ENCODE results near the gene ZNF367. TPM values are rescaled to one million over a fixed set of nuclear protein-coding genes. Genes with fewer than 3 reads are reported as not detected.
A peak's percentile ranks its signal among the peaks of the same experiment; 100 is the strongest.

ZNF367 gene
- total RNA-seq, 4 donors from 2014 or later, result 2.5 to 4.3 (median 3.1) TPM

DNA sequence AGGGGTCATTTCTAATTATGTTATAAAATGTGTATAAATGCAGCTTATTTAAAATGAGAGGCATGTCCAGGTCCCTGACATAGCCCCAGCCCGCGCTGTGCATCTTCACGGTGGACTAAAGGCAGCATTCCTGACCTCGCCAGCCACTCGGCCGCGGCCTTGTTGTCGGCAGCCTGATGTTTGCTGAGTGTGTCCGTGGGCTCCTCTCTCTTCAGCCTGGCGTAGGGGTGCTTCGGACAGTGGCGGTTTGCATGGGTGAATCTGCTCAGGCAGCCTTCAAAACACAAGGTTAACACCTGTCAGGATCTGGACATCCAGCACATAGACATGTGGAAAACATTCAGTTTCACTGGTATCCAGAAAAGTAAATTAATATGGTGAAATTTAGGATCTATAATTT lies 25.9 kb downstream of the ZNF367 start:
- no peak for DNase-seq (ENCODE audit: low spot score in 2 of 2)
- 92 to 93% methylated on average over 12 of the region's 12 CpGs for WGBS, 2 donors
- no peaks in the 10 kb centered on the region for H3K9me3 ChIP-seq
- H3K36me3 ChIP-seq, result no peaks in the 10 kb centered on the region
- H3K27ac ChIP-seq, result no peak overlapping the region
- TF ChIP-seq POLR2A (IDR thresholded peaks at IDR 0.05), result no peak
- TF ChIP-seq EP300 (IDR thresholded peaks at IDR 0.05), result no peak
- TF ChIP-seq, protein P1, sequence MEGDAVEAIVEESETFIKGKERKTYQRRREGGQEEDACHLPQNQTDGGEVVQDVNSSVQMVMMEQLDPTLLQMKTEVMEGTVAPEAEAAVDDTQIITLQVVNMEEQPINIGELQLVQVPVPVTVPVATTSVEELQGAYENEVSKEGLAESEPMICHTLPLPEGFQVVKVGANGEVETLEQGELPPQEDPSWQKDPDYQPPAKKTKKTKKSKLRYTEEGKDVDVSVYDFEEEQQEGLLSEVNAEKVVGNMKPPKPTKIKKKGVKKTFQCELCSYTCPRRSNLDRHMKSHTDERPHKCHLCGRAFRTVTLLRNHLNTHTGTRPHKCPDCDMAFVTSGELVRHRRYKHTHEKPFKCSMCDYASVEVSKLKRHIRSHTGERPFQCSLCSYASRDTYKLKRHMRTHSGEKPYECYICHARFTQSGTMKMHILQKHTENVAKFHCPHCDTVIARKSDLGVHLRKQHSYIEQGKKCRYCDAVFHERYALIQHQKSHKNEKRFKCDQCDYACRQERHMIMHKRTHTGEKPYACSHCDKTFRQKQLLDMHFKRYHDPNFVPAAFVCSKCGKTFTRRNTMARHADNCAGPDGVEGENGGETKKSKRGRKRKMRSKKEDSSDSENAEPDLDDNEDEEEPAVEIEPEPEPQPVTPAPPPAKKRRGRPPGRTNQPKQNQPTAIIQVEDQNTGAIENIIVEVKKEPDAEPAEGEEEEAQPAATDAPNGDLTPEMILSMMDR (IDR thresholded peaks at IDR 0.05), result no peak
- H3K27me3 ChIP-seq, result no peaks in the 10 kb centered on the region
- no peaks in the 10 kb centered on the region for H3K4me1 ChIP-seq
- H3K4me3 ChIP-seq, result no peak overlapping the region

- Histone ChIP-seq H3K36me3 (no peaks in the 10 kb centered on the region), H3K27ac (peak overlapping the region in 1 of 4 donors; percentile 54), H3K27me3 (no peaks in the 10 kb centered on the region), H3K4me1 (no peaks in the 10 kb centered on the region), H3K9me3 (no peaks in the 10 kb centered on the region), H3K4me3 (no peak overlapping the region)
- WGBS, 2 donors, result 68 to 70% methylated on average over 5 of the region's 5 CpGs
- no peak for DNase-seq (ENCODE audit: low spot score in 2 of 2)
- TF ChIP-seq, protein P1 (IDR thresholded peaks at IDR 0.05), result no peak
- TF ChIP-seq POLR2A (IDR thresholded peaks at IDR 0.05) (no peak), EP300 (IDR thresholded peaks at IDR 0.05) (no peak)
Observed at GRCh38 chr9:96391021-96391765, 27.0 kb downstream of the ZNF367 start.

DNA sequence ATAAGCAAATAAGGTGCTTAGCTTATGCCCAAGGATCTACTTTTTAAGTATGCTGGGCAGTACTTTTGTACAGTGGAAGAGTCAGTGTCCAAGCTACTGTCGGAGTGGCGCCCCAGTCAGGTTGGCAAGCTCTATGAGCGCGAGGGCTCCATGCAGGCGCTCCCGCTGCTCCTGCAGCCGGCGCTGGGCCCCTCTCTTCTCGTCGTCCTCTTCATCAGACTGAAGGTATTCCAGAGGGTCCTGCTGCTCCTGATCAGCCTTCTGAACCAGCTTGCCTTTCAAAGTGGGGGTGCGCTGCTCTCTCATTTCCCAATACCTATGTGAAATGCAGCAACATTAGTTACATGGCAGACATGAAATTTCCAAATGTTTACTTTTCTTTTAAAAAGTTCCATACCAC lies 30.0 kb downstream of the ZNF367 start:
- Histone ChIP-seq H3K9me3 (no peaks in the 10 kb centered on the region), H3K27ac (no peak overlapping the region), H3K4me1 (peaks cover 0 to 6% (median 0%) of the 10 kb centered on the region in 4 donors), H3K4me3 (no peak overlapping the region), H3K36me3 (no peaks in the 10 kb centered on the region), H3K27me3 (no peaks in the 10 kb centered on the region)
- no peak for DNase-seq (ENCODE audit: low spot score in 2 of 2)
- WGBS, 2 donors, result 91 to 98% methylated on average over 11 of the region's 11 CpGs
- no peak for TF ChIP-seq POLR2A (IDR thresholded peaks at IDR 0.05)
- TF ChIP-seq, protein P1 (IDR thresholded peaks at IDR 0.05), result no peak
- no peak for TF ChIP-seq EP300 (IDR thresholded peaks at IDR 0.05)

GRCh38 chr9:96386157-96386556 lies 32.0 kb downstream of the ZNF367 start:
- Histone ChIP-seq H3K27me3 (no peaks in the 10 kb centered on the region), H3K4me3 (no peak overlapping the region), H3K9me3 (no peaks in the 10 kb centered on the region), H3K36me3 (no peaks in the 10 kb centered on the region), H3K4me1 (peaks cover 0 to 23% (median 5%) of the 10 kb centered on the region in 4 donors), H3K27ac (no peak overlapping the region)
- no peak for DNase-seq (ENCODE audit: low spot score in 2 of 2)
- TF ChIP-seq POLR2A (IDR thresholded peaks at IDR 0.05), result no peak
- no peak for TF ChIP-seq EP300 (IDR thresholded peaks at IDR 0.05)
- TF ChIP-seq, protein P1 (IDR thresholded peaks at IDR 0.05), result no peak

DNA sequence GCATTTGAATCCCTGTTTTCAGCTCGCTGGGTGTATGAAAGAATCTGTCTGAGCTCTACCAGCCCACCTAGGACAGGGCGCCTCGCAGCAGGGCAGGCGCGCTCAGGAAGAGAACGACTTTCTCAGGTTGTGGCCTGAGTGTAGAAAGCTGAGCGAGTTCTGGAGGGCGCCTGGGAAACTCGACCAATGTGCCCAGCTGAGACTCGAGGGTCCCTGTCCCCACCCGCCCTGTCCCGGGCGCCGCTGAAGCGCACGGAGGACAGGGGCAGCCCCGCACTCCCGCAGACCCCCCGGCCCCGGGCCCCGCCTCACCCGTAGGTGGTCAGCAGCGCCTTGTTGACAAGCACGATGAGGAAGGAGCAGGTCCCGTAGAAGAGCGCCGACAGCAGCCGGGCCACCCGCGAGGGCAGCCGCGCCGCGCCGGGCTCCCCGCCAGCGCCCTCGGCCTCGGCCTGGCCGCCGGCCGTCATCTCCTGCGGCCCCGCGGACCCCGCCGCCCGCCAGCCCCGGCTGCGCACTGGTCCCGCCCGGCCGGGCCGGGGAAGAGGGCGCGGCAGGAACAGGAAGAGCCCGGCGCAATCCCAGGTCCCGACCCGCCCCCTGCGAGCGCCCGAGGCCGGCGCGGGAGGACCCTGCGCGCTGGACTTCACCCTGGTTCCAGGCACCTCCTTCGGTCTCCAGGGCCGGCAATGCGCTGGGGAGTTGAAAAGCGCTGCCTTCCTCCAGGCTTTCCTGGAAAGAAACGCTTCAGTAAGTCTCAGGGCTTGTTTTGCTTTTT lies 34.8 kb downstream of the ZNF367 start, which contains the start of gene SLC35D2:
Gene SLC35D2, minus strand, starts transcription at position 547 of the 778 bp plus-strand sequence. Its CDS starts 77 bp downstream, at position 470.
- H3K4me1 ChIP-seq, result peaks cover 0 to 40% (median 5%) of the 10 kb centered on the region in 4 donors
- no peaks in the 10 kb centered on the region for H3K9me3 ChIP-seq
- H3K36me3 ChIP-seq, result no peaks in the 10 kb centered on the region
- peak; percentile 31 to 40 for DNase-seq (ENCODE audit: low spot score in 2 of 2)
- peak within 1 kb of the TSS; percentile 64 to 93 (median 74) for H3K4me3 ChIP-seq
- H3K27ac ChIP-seq, result peak within 1 kb of the TSS; percentile 83 to 97 (median 92)
- 3% methylated on average over 8 to 31 of the region's 73 CpGs for WGBS, 2 donors
- no peaks in the 10 kb centered on the region for H3K27me3 ChIP-seq
- TF ChIP-seq, protein P1 (IDR thresholded peaks at IDR 0.05), result no peak
- TF ChIP-seq POLR2A (IDR thresholded peaks at IDR 0.05) (peak; percentile 36 to 66), EP300 (IDR thresholded peaks at IDR 0.05) (peak in 1 of 2 donors; percentile 12)
